ENCODE measurements around the gene CEMIP. TPM values are rescaled to one million over a fixed set of nuclear protein-coding genes. Genes with fewer than 3 reads are reported as not detected.
"Not testable (repeated sequence)": the region's sequence is repeated elsewhere in the genome, so short reads cannot be mapped to it uniquely, and the experiment has no call there.

The CEMIP gene
- polyA plus RNA-seq, 1 of the 3 experiments (the other 2 are of a cell fraction) = 27.8 TPM

DNA sequence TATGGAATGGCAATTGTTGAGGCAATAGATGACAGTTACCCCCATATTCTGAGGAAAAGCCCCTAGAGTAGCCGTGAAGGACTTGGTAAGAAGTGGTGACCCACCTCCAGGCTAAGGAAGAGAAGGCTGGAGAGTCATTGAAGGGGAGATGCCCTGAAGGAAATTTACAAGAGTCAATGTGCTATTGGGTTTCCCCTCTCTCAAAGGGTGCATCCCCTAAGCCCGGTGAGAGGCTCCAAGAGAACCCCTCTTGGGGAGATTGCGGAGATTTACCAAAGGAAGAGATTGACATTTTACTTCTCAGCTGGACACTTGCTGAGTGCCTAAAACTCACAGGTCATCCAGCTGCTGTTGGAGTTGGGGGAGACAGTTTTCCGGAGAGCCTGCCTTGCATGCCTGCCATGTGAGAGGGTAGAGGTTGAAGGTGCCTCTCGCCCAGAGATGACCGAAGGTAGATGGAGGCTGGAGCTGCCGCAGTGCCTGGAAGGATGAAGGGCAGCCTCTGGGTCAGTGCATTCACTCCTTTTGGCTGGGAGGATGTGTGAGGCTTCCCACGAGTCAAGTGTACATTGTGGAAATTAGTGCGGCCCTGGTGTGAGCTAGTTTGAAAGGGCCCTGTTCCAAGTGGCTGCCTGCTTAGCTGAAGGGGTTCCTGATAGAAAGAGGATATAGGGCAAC lies 179.8 kb downstream of the CEMIP start:
- H3K4me2 ChIP-seq = no peak overlapping the region
- H2AFZ ChIP-seq (ENCODE audit: low read depth) = no peak overlapping the region
- no peak overlapping the region for H3K9ac ChIP-seq
- no peaks in the 10 kb centered on the region for H3K79me2 ChIP-seq (ENCODE audit: insufficient read depth)
- no peaks in the 10 kb centered on the region for H3K9me2 ChIP-seq
- DNase-seq = no peak
- H3K9me3 ChIP-seq = no peaks in the 10 kb centered on the region
- no peak overlapping the region for H3K4me3 ChIP-seq (ENCODE audit: low read depth in 2 of 2, low read length in 1 of 2)
- TF ChIP-seq TCF12 (IDR thresholded peaks at IDR 0.05) (no peak), JUND (IDR thresholded peaks at IDR 0.05) (no peak), FOSL2 (IDR thresholded peaks at IDR 0.05; ENCODE audit: borderline replicate concordance, low read depth) (no peak), RAD21 (IDR thresholded peaks at IDR 0.05; ENCODE audit: low read length) (no peak), TAF1 (IDR thresholded peaks at IDR 0.05; ENCODE audit: borderline replicate concordance, low read depth, low read length) (no peak), NFIC (IDR thresholded peaks at IDR 0.05; ENCODE audit: borderline replicate concordance) (no peak), POLR2AphosphoS5 (IDR thresholded peaks at IDR 0.05; ENCODE audit: low read depth, low read length) (no peak), MAX (IDR thresholded peaks at IDR 0.05; ENCODE audit: low read depth) (no peak), ELF1 (IDR thresholded peaks at IDR 0.05) (no peak), SIN3A (IDR thresholded peaks at IDR 0.05; ENCODE audit: borderline replicate concordance, low read depth, low read length) (no peak), EZH2phosphoT487 (IDR thresholded peaks at IDR 0.05; ENCODE audit: borderline replicate concordance, low read depth) (no peak), SMC3 (IDR thresholded peaks at IDR 0.05; ENCODE audit: low read depth, low read length) (no peak), CHD2 (IDR thresholded peaks at IDR 0.05; ENCODE audit: low read length, partially characterized antibody) (no peak), MXI1 (IDR thresholded peaks at IDR 0.05; ENCODE audit: low read depth, low read length) (no peak), GATA2 (CRISPR knock-in tag; IDR thresholded peaks at IDR 0.05) (no peak)
- TF ChIP-seq, protein P1, sequence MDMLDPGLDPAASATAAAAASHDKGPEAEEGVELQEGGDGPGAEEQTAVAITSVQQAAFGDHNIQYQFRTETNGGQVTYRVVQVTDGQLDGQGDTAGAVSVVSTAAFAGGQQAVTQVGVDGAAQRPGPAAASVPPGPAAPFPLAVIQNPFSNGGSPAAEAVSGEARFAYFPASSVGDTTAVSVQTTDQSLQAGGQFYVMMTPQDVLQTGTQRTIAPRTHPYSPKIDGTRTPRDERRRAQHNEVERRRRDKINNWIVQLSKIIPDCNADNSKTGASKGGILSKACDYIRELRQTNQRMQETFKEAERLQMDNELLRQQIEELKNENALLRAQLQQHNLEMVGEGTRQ (IDR thresholded peaks at IDR 0.05; ENCODE audit: borderline replicate concordance, low read depth, low read length) = no peak
- TF ChIP-seq, protein P2, sequence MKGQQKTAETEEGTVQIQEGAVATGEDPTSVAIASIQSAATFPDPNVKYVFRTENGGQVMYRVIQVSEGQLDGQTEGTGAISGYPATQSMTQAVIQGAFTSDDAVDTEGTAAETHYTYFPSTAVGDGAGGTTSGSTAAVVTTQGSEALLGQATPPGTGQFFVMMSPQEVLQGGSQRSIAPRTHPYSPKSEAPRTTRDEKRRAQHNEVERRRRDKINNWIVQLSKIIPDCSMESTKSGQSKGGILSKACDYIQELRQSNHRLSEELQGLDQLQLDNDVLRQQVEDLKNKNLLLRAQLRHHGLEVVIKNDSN (IDR thresholded peaks at IDR 0.05; ENCODE audit: borderline replicate concordance, low read depth) = no peak
- H3F3A ChIP-seq (replicated peaks; ENCODE audit: insufficient read depth) = peaks cover 3% of the 10 kb centered on the region
- H4K20me1 ChIP-seq (ENCODE audit: insufficient read depth) = 0 out of 2 replicates have a peak, but pooled peaks cover 3% of the 10 kb centered on the region
- CTCF ChIA-PET = interaction anchor here (1.6 to 1.7 kb wide), 4 partner anchors 11 to 391 kb away, joined by 4 to 15 read pairs (median 8); partner anchors contain the start of gene CEMIP
- H3K27me3 ChIP-seq (ENCODE audit: insufficient read depth) = no peaks in the 10 kb centered on the region
- H3K27ac ChIP-seq (ENCODE audit: low read depth in 2 of 2, low read length in 1 of 2) = no peak overlapping the region
- peaks cover 0 to 2% of the 10 kb centered on the region in 2 experiments for H3K36me3 ChIP-seq (replicated peaks in 1 of 2; ENCODE audit: control insufficient read depth in 1 of 2, insufficient read depth in 2 of 2, low read length in 1 of 2)
- peaks cover 0 to 6% of the 10 kb centered on the region in 2 experiments; a peak in 1 of 4 replicates for H3K4me1 ChIP-seq (ENCODE audit: control insufficient read depth in 1 of 2, insufficient read depth in 2 of 2, low read depth in 1 of 2, low read length in 1 of 2)
- POLR2A ChIA-PET = no interaction called here
- 95% methylated on average over 9 of the region's 9 CpGs for WGBS (ENCODE audit: low lambda C conversion rate)

- H3K9me3 ChIP-seq; H3K9me2 ChIP-seq; H3F3A ChIP-seq (replicated peaks; ENCODE audit: insufficient read depth); H3K4me1 ChIP-seq (ENCODE audit: control insufficient read depth in 1 of 2, insufficient read depth in 2 of 2, low read depth in 1 of 2, low read length in 1 of 2); H3K9ac ChIP-seq; POLR2A ChIA-PET; H3K4me3 ChIP-seq (ENCODE audit: low read depth in 2 of 2, low read length in 1 of 2); H3K4me2 ChIP-seq; H3K79me2 ChIP-seq (ENCODE audit: insufficient read depth); H3K27ac ChIP-seq (ENCODE audit: low read depth in 2 of 2, low read length in 1 of 2); H4K20me1 ChIP-seq (ENCODE audit: insufficient read depth); H3K36me3 ChIP-seq (replicated peaks in 1 of 2; ENCODE audit: control insufficient read depth in 1 of 2, insufficient read depth in 2 of 2, low read length in 1 of 2); DNase-seq; CTCF ChIA-PET; H3K27me3 ChIP-seq (ENCODE audit: insufficient read depth); H2AFZ ChIP-seq (ENCODE audit: low read depth): not testable (repeated sequence)
These were observed 186.3 kb downstream of the CEMIP start for GRCh38 chr15:80965454-80965853.
